Neural cell (in vitro differentiated cells): ENCODE measurements around the gene HIPK2. TPM values are rescaled to one million over a fixed set of nuclear protein-coding genes. Genes with fewer than 3 reads are reported as not detected.

Source experiments
- H2AFZ ChIP-seq: fragments of 200-600, 300-800 bp; sonication (generic), shearing (Covaris generic); 2 replicates; pipeline ENCODE4 v1.6.0; 2014; ENCODE audit warnings: low read depth, mild to moderate bottlenecking, antibody characterized with exemption, low read length, moderate library complexity
- H3F3A ChIP-seq: fragments of 200-600 bp; shearing (Covaris generic); 2 replicates; pipeline ENCODE4 v1.6.1; 2016; ENCODE audit warnings: mild to moderate bottlenecking, moderate library complexity, mixed read lengths, antibody characterized with exemption, low read length; ENCODE audit not compliant: insufficient read depth, poor library complexity, severe bottlenecking
- H3K27ac ChIP-seq: fragments of 200-600, 300-800 bp; sonication (generic), shearing (Covaris generic); 2 replicates; pipeline ENCODE4 v1.5.1; 2014; ENCODE audit warnings: mild to moderate bottlenecking, low read length, moderate library complexity
- H3K27me3 ChIP-seq: fragments of 300-800, 200-600 bp; sonication (generic), shearing (Covaris generic); 2 replicates; pipeline ENCODE4 v1.6.0; 2014; ENCODE audit warnings: mild to moderate bottlenecking, low read depth, low read length, moderate library complexity; ENCODE audit not compliant: insufficient read depth
- H3K36me3 ChIP-seq: fragments of 300-800, 200-600 bp; sonication (generic), shearing (Covaris generic); 2 replicates; pipeline ENCODE4 v1.5.1; 2014; ENCODE audit warnings: mild to moderate bottlenecking, antibody characterized with exemption, low read length, moderate library complexity; ENCODE audit not compliant: insufficient read depth
- H3K4me2 ChIP-seq: fragments of 300-800, 200-600 bp; sonication (generic), shearing (Covaris generic); 2 replicates; pipeline ENCODE4 v1.6.0; 2014; ENCODE audit warnings: mild to moderate bottlenecking, low read length
- H3K4me3 ChIP-seq: fragments of 300-800, 200-600 bp; sonication (generic), shearing (Covaris generic); 2 replicates; pipeline ENCODE4 v1.5.1; 2014; ENCODE audit warnings: mild to moderate bottlenecking, low read length, moderate library complexity
- H3K79me2 ChIP-seq: fragments of 200-600 bp; shearing (Covaris generic); replicated peaks from 2 replicates; pipeline ENCODE4 v1.6.0; 2014; ENCODE audit warnings: mild to moderate bottlenecking, low read length, moderate library complexity; ENCODE audit not compliant: insufficient read depth
- H3K9ac ChIP-seq: fragments of 300-800, 200-600 bp; sonication (generic), shearing (Covaris generic); 2 replicates; pipeline ENCODE4 v1.6.1; 2016; ENCODE audit warnings: mild to moderate bottlenecking, low read length, mixed read lengths
- H3K9me2 ChIP-seq: fragments of 200-600 bp; shearing (Covaris generic); 2 replicates; pipeline ENCODE4 v1.6.1; 2016; ENCODE audit warnings: mild to moderate bottlenecking, low read length, mixed read lengths; ENCODE audit not compliant: insufficient read depth
- H3K9me3 ChIP-seq: fragments of 200-600, 300-800 bp; sonication (generic), shearing (Covaris generic); 2 replicates; pipeline ENCODE4 v1.6.1; 2016; ENCODE audit warnings: mild to moderate bottlenecking, mixed run types, low read length, moderate library complexity, mixed read lengths
- H4K20me1 ChIP-seq: fragments of 200-600 bp; shearing (Covaris generic); 2 replicates; pipeline ENCODE4 v1.6.1; 2016; ENCODE audit warnings: mild to moderate bottlenecking, mixed run types; ENCODE audit not compliant: insufficient read depth
- EP300 ChIP-seq: fragments of 450-650 bp; conservative IDR thresholded peaks from 2 replicates; pipeline ENCODE4 v1.6.1; 2014; ENCODE audit warnings: antibody characterized with exemption, mild to moderate bottlenecking, moderate library complexity; ENCODE audit not compliant: poor library complexity, severe bottlenecking
- EZH2 ChIP-seq: fragments of 200-600, 300-800 bp; shearing (Covaris generic), sonication (generic); IDR thresholded peaks from 2 replicates; pipeline ENCODE4 v1.6.1; 2014; ENCODE audit warnings: antibody characterized with exemption, low read length, borderline replicate concordance, mild to moderate bottlenecking; ENCODE audit not compliant: insufficient read depth, poor library complexity, severe bottlenecking
- MXI1 ChIP-seq: fragments of 450-650 bp; conservative IDR thresholded peaks from 2 replicates; pipeline ENCODE4 v1.6.1; 2014; ENCODE audit warnings: antibody characterized with exemption, mild to moderate bottlenecking; ENCODE audit not compliant: poor library complexity, severe bottlenecking
- POLR2AphosphoS5 ChIP-seq: IDR thresholded peaks from 2 replicates; pipeline ENCODE4 v1.6.1; 2012
- RAD21 ChIP-seq: fragments of 450-650 bp; conservative IDR thresholded peaks from 2 replicates; pipeline ENCODE4 v1.6.1; 2014; ENCODE audit warnings: antibody characterized with exemption, mild to moderate bottlenecking, moderate library complexity
- REST ChIP-seq: IDR thresholded peaks from 2 replicates; pipeline ENCODE4 v1.6.1; 2012; ENCODE audit warnings: borderline replicate concordance
- SMC3 ChIP-seq: fragments of 450-650 bp; conservative IDR thresholded peaks from 2 replicates; pipeline ENCODE4 v1.6.1; 2014; ENCODE audit warnings: antibody characterized with exemption, mild to moderate bottlenecking, moderate library complexity; ENCODE audit not compliant: poor library complexity
- TAF1 ChIP-seq: IDR thresholded peaks from 2 replicates; pipeline ENCODE4 v1.6.1; 2012; ENCODE audit warnings: low read depth
- polyA plus RNA-seq: library from polyadenylated mRNA; depleted of rRNA; stranded (reverse); fragments of >200 nt; gene quantifications from 2 replicates; pipeline ENCODE4 v1.2.3, GENCODE V29; 2014
- TF ChIP-seq, protein P1 (sequence below): fragments of 450-650 bp; IDR thresholded peaks from 2 replicates; pipeline ENCODE4 v1.5.1; 2014; ENCODE audit warnings: antibody characterized with exemption, mild to moderate bottlenecking, moderate library complexity; ENCODE audit not compliant: poor library complexity, severe bottlenecking

The HIPK2 gene
- polyA plus RNA-seq, 1 donor from 2014 or later, result 8.5 TPM

DNA sequence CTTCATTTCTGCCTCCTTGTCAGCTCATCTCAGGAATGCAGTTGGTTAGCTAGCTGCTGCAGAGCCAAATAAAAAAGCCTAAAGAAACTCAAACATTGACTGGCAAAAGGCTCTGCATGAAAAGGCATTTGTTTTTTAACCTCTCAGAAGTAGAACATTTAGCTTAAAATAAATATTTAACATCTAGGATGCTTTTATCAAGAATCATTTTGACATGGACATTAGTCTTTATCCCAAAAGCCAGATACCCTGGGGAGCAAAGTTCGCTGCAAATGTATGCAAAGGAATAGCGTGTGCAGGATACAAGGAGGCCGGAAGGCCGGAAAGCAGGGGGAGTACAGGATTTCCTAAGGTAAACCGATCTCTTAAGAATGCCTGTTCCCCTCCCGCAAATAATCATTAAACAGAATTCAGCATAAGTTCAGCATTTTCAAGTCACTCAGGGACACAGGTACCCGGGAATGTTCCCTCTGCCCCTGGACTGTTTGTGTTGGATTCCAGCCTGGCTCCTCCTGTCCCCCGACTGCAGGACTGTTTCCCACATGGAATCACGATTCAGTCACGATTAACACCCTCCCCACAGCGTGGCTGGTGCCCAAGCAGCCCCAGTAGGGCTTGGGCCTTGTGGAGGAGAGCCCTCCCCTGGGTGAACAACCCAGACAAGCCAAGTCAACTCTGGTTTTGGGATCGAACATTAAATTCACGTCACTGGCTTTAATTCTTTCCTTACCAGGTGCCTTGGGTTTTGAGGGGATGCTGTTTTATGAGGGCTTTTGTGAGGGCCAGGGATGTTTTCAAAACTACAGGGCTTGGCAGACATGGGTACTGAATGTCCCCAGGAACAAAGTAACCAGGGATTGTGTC, 97.8 kb downstream of the HIPK2 start:
- Histone ChIP-seq H3K9ac (no peak overlapping the region), H2AFZ (no peak overlapping the region)

GRCh38 chr7:139676390-139676789, 101.4 kb downstream of the HIPK2 start:
- Histone ChIP-seq H4K20me1 (no peaks in the 10 kb centered on the region), H3K4me2 (no peak overlapping the region), H3F3A (no peaks in the 10 kb centered on the region), H3K4me3 (no peak overlapping the region), H3K9me3 (no peaks in the 10 kb centered on the region), H3K36me3 (no peaks in the 10 kb centered on the region), H2AFZ (no peak overlapping the region), H3K9ac (no peak overlapping the region), H3K27me3 (no peaks in the 10 kb centered on the region), H3K9me2 (no peaks in the 10 kb centered on the region), H3K79me2 (no peaks in the 10 kb centered on the region), H3K27ac (no peak overlapping the region)
- TF ChIP-seq RAD21 (no peak), POLR2AphosphoS5 (no peak)

More for the DNA sequence above, 97.8 kb downstream of the HIPK2 start:
- H3K9me3 ChIP-seq, result no peaks in the 10 kb centered on the region
- H4K20me1 ChIP-seq, result no peaks in the 10 kb centered on the region
- no peaks in the 10 kb centered on the region for H3F3A ChIP-seq
- no peak overlapping the region for H3K27ac ChIP-seq
- no peak overlapping the region for H3K4me2 ChIP-seq
- H3K27me3 ChIP-seq, result no peaks in the 10 kb centered on the region
- H3K9me2 ChIP-seq, result no peaks in the 10 kb centered on the region
- no peaks in the 10 kb centered on the region for H3K36me3 ChIP-seq
- H3K4me3 ChIP-seq, result no peak overlapping the region
- peaks cover 8% of the 10 kb centered on the region for H3K79me2 ChIP-seq
- no peak for TF ChIP-seq MXI1
- TF ChIP-seq EZH2, result no peak

- TF ChIP-seq MXI1 (no peak), EZH2 (no peak), REST (no peak), RAD21 (no peak), SMC3 (no peak), POLR2AphosphoS5 (no peak), TAF1 (no peak), EP300 (no peak)
- TF ChIP-seq, protein P1, sequence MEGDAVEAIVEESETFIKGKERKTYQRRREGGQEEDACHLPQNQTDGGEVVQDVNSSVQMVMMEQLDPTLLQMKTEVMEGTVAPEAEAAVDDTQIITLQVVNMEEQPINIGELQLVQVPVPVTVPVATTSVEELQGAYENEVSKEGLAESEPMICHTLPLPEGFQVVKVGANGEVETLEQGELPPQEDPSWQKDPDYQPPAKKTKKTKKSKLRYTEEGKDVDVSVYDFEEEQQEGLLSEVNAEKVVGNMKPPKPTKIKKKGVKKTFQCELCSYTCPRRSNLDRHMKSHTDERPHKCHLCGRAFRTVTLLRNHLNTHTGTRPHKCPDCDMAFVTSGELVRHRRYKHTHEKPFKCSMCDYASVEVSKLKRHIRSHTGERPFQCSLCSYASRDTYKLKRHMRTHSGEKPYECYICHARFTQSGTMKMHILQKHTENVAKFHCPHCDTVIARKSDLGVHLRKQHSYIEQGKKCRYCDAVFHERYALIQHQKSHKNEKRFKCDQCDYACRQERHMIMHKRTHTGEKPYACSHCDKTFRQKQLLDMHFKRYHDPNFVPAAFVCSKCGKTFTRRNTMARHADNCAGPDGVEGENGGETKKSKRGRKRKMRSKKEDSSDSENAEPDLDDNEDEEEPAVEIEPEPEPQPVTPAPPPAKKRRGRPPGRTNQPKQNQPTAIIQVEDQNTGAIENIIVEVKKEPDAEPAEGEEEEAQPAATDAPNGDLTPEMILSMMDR, result no peak
- Histone ChIP-seq H3K36me3 (no peaks in the 10 kb centered on the region), H2AFZ (no peak overlapping the region), H3K79me2 (no peaks in the 10 kb centered on the region), H3K27ac (no peak overlapping the region), H3K4me3 (no peak overlapping the region), H3K9ac (no peak overlapping the region), H3K4me2 (no peak overlapping the region), H3F3A (no peaks in the 10 kb centered on the region), H3K9me2 (no peaks in the 10 kb centered on the region), H4K20me1 (no peaks in the 10 kb centered on the region), H3K27me3 (no peaks in the 10 kb centered on the region), H3K9me3 (no peaks in the 10 kb centered on the region)
These were observed 102.4 kb downstream of the HIPK2 start for GRCh38 chr7:139675127-139676125.
